NCI-H1694 treated with DMSO at 0.1 percent for 48 hours (cell line): ENCODE data around the gene PTPRM.

Experiments used
- DNase-seq: peaks from one replicate; lab custom pipeline; 2025; lab: John Stamatoyannopoulos, UW

The PTPRM gene

GRCh38 chr18:8238507-8238906 lies 671.4 kb downstream of the PTPRM start:
- DNase-seq, result no peak

- DNase-seq, result no peak
Observed at GRCh38 chr18:8241731-8242130, 674.6 kb downstream of the PTPRM start.

- no peak for DNase-seq
Observed at GRCh38 chr18:8242151-8242696, 675.1 kb downstream of the PTPRM start.

GRCh38 chr18:8247700-8248099 lies 680.6 kb downstream of the PTPRM start:
- DNase-seq, result no peak

GRCh38 chr18:8248576-8248975 lies 681.5 kb downstream of the PTPRM start:
- DNase-seq, result no peak

- DNase-seq, result no peak
Observed at GRCh38 chr18:8249811-8250210, 682.7 kb downstream of the PTPRM start.

GRCh38 chr18:8252371-8252770 lies 685.3 kb downstream of the PTPRM start:
- no peak for DNase-seq

- DNase-seq, result no peak
Observed at GRCh38 chr18:8253944-8254343, 686.8 kb downstream of the PTPRM start.

GRCh38 chr18:8254654-8255053 lies 687.5 kb downstream of the PTPRM start:
- DNase-seq, result no peak

GRCh38 chr18:8257851-8258434 lies 690.8 kb downstream of the PTPRM start:
- DNase-seq, result no peak

- no peak for DNase-seq
Observed at GRCh38 chr18:8260319-8260718, 693.2 kb downstream of the PTPRM start.

GRCh38 chr18:8260827-8261226 lies 693.7 kb downstream of the PTPRM start:
- no peak for DNase-seq

GRCh38 chr18:8261651-8262091 lies 694.6 kb downstream of the PTPRM start:
- no peak for DNase-seq

GRCh38 chr18:8262221-8262620 lies 695.1 kb downstream of the PTPRM start:
- DNase-seq, result no peak

GRCh38 chr18:8264116-8264515 lies 697.0 kb downstream of the PTPRM start:
- DNase-seq, result no peak

GRCh38 chr18:8264861-8265411 lies 697.8 kb downstream of the PTPRM start:
- DNase-seq, result peak; percentile 72

GRCh38 chr18:8272254-8272653 lies 705.1 kb downstream of the PTPRM start:
- DNase-seq, result no peak

GRCh38 chr18:8274370-8274769 lies 707.3 kb downstream of the PTPRM start:
- no peak for DNase-seq

GRCh38 chr18:8276406-8276805 lies 709.3 kb downstream of the PTPRM start:
- no peak for DNase-seq

GRCh38 chr18:8277270-8277669 lies 710.2 kb downstream of the PTPRM start:
- DNase-seq, result no peak

- DNase-seq, result no peak
Observed at GRCh38 chr18:8279346-8279745, 712.2 kb downstream of the PTPRM start.

- no peak for DNase-seq
Observed at GRCh38 chr18:8279781-8280330, 712.7 kb downstream of the PTPRM start.

- DNase-seq, result no peak
Observed at GRCh38 chr18:8283891-8284585, 716.9 kb downstream of the PTPRM start.
